ENCODE measurements around the gene CCDC169. TPM values are rescaled to one million over a fixed set of nuclear protein-coding genes. Genes with fewer than 3 reads are reported as not detected.

The CCDC169 gene
- total RNA-seq, 4 donors from 2014 or later = under 0.01 to 0.35 (median 0.19) TPM

DNA sequence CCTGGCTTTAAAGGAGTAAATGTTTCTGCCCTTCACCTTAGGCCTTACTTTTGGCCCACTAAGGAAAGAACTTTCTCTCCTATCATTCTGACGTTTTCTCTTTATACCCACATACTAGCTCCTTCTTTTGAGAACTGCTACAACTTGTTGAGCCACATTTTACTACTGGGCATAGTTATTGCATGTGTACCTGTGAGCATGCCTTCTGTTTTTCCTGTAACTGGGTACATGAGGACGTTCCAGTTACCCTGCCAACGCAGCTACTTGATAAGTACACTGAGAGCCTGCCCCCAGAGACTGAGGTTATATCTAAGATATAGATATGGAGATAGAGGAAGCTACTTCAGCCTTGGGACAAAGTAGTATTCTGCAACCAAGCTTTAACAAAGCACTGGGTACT lies 3.5 kb downstream of the CCDC169 start:
- Histone ChIP-seq H3K36me3 (no peaks in the 10 kb centered on the region), H3K4me1 (peaks cover 0 to 25% (median 5%) of the 10 kb centered on the region in 3 donors), H3K27ac (no peak overlapping the region), H3K27me3 (no peaks in the 10 kb centered on the region), H3K9me3 (peaks cover 0 to 3% (median 0%) of the 10 kb centered on the region in 3 donors), H3K4me3 (no peak overlapping the region)
- intact Hi-C loops (cut with DNase I) = no loop called here
- 53 to 59% methylated on average over 2 to 3 of the region's 3 CpGs for WGBS, 2 donors
- DNase-seq = no peak
- TF ChIP-seq CTCF (IDR thresholded peaks at IDR 0.05) (no peak), POLR2A (IDR thresholded peaks at IDR 0.05) (no peak)

- no peaks in the 10 kb centered on the region for H3K27me3 ChIP-seq
- no peak for DNase-seq
- peaks cover 0 to 19% (median 4%) of the 10 kb centered on the region in 3 donors for H3K4me1 ChIP-seq
- intact Hi-C loops (cut with DNase I) = no loop called here
- H3K27ac ChIP-seq = no peak overlapping the region
- TF ChIP-seq POLR2A (IDR thresholded peaks at IDR 0.05) (no peak), CTCF (IDR thresholded peaks at IDR 0.05) (no peak)
- no peak overlapping the region for H3K4me3 ChIP-seq
- no peaks in the 10 kb centered on the region for H3K36me3 ChIP-seq
- WGBS, 2 donors = 100% methylated on average over 1 of the region's 1 CpG
- peaks cover 0 to 6% (median 0%) of the 10 kb centered on the region in 3 donors for H3K9me3 ChIP-seq
Observed at GRCh38 chr13:36293497-36293896, 4.1 kb downstream of the CCDC169 start.

DNA sequence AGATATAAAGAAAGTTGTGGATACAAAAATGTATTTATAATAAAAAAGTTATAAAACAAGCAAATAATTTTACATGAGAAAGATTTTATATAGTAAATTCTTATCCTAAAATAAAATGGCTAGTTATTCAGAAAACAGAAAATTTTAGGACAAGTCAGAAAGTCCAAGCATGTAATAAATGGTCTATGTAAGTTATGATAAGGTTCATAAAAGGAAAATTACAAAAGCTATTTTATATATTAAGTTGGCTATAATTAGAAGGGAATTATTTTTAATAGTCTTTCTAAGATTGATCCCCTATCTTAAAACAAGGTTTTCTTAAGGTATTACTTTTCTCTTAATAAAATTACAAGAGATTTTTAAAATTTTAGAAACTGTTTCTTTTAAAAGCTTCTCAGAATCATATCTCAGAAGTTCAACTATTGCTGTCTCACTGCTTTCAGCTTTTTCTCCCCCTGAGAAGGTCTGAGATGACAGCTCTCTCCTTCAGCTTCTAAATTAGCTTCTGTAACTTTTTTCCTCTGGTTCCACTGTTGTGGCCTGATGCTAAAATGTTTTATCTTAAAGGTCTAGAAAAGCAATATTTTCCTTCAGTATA lies 8.7 kb downstream of the CCDC169 start:
- no peak for DNase-seq
- no peak overlapping the region for H3K27ac ChIP-seq
- intact Hi-C loops (cut with DNase I) = no loop called here
- H3K27me3 ChIP-seq = no peaks in the 10 kb centered on the region
- H3K4me3 ChIP-seq = no peak overlapping the region
- no peaks in the 10 kb centered on the region for H3K36me3 ChIP-seq
- H3K9me3 ChIP-seq = peaks cover 0 to 6% (median 0%) of the 10 kb centered on the region in 3 donors
- TF ChIP-seq CTCF (IDR thresholded peaks at IDR 0.05) = no peak
- no peak for TF ChIP-seq POLR2A (IDR thresholded peaks at IDR 0.05)
- H3K4me1 ChIP-seq = no peaks in the 10 kb centered on the region

- no peaks in the 10 kb centered on the region for H3K27me3 ChIP-seq
- no peak for TF ChIP-seq POLR2A (IDR thresholded peaks at IDR 0.05)
- TF ChIP-seq CTCF (IDR thresholded peaks at IDR 0.05) = no peak
- no peak overlapping the region for H3K4me3 ChIP-seq
- no peaks in the 10 kb centered on the region for H3K36me3 ChIP-seq
- H3K27ac ChIP-seq = no peak overlapping the region
- WGBS, 2 donors = 84 to 96% methylated on average over 2 of the region's 2 CpGs
- H3K4me1 ChIP-seq = no peaks in the 10 kb centered on the region
- peaks cover 0 to 6% (median 0%) of the 10 kb centered on the region in 3 donors for H3K9me3 ChIP-seq
- intact Hi-C loops (cut with DNase I) = no loop called here
- DNase-seq = no peak
Observed at GRCh38 chr13:36286006-36286405, 11.6 kb downstream of the CCDC169 start.

DNA sequence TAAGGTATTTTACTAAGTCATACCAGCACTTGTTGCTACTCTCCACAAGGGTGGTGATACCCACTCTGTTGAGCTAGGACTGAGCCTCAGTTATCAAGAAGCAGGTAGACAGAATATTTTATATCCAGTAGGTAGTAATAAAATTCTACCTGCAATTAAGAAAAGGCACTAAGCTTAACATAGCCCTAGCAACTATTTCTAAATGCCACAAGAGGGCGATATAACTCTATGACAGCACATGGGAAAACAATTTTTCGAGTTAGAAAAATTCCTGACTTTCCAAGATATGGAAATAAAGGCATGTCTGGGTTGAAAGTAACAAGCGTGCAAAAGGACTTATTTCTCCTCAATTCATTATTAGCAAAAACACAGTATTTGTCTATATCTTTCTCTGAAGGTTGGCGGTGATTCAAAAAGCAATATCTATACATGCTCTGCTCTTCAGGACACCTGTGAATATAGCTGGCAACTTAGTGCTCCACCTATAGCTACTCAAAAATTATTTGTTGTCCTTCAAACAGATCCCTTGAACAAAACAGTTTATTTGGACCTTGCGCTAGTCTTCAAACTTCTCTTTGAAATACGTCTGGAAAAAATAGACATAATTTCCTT lies 14.7 kb downstream of the CCDC169 start:
- no peaks in the 10 kb centered on the region for H3K27me3 ChIP-seq
- intact Hi-C loops (cut with DNase I) = no loop called here
- no peaks in the 10 kb centered on the region for H3K9me3 ChIP-seq
- no peak overlapping the region for H3K4me3 ChIP-seq
- 42 to 46% methylated on average over 6 of the region's 6 CpGs for WGBS, 2 donors
- no peaks in the 10 kb centered on the region for H3K36me3 ChIP-seq
- no peaks in the 10 kb centered on the region for H3K4me1 ChIP-seq
- H3K27ac ChIP-seq = no peak overlapping the region
- no peak for DNase-seq
- no peak for TF ChIP-seq POLR2A (IDR thresholded peaks at IDR 0.05)
- peak; percentile 38 to 79 (median 70) for TF ChIP-seq CTCF (IDR thresholded peaks at IDR 0.05)

Measured in esophagus squamous epithelium (tissue), 5 donors.